GM18867 (cell line): Measurements from ENCODE around the gene KLK5.
"Not testable (repeated sequence)": the region's sequence is repeated elsewhere in the genome, so short reads cannot be mapped to it uniquely, and the experiment has no call there.

ENCODE experiments used
- ATAC-seq: cut with Tn5 transposase; IDR thresholded peaks from one replicate; pipeline ENCODE4 v1.9.1; 2021; ENCODE audit warnings: mild to moderate bottlenecking, moderate library complexity; ENCODE audit not compliant: unreplicated experiment

Gene KLK5

GRCh38 chr19:50952910-50953309 is at the start of gene KLK5:
TSS of gene KLK5 (minus strand) at chr19:50953038. CDS start at chr19:50952657, 381 bp downstream.
- ATAC-seq, result no peak

GRCh38 chr19:51002089-51002532 is 49.3 kb upstream of the KLK5 start:
- ATAC-seq, result no peak

- ATAC-seq, result no peak
These were observed 48.7 kb upstream of the KLK5 start, which contains the start of gene KLK8 for GRCh38 chr19:51001515-51001914. TSS of gene KLK8 (minus strand) at chr19:51001604. CDS start at chr19:51001167, 437 bp downstream.

- ATAC-seq, result no peak
These were observed 48.1 kb upstream of the KLK5 start for GRCh38 chr19:51000981-51001380.

- no peak for ATAC-seq
These were observed 47.6 kb upstream of the KLK5 start for GRCh38 chr19:51000426-51000825.

GRCh38 chr19:50998686-50999085 is 45.8 kb upstream of the KLK5 start:
- no peak for ATAC-seq

- no peak for ATAC-seq
These were observed 45.2 kb upstream of the KLK5 start for GRCh38 chr19:50998061-50998460.

- ATAC-seq, result no peak
These were observed 41.3 kb upstream of the KLK5 start for GRCh38 chr19:50994129-50994528.

- no peak for ATAC-seq
These were observed 39.8 kb upstream of the KLK5 start for GRCh38 chr19:50992666-50993035.

- ATAC-seq, result not testable (repeated sequence)
These were observed 31.6 kb upstream of the KLK5 start for GRCh38 chr19:50984416-50984815.

GRCh38 chr19:50983625-50984292 is 30.9 kb upstream of the KLK5 start, which contains the start of gene KLK7:
TSS of gene KLK7 (minus strand) at chr19:50983917. CDS start at chr19:50982399, 1,518 bp downstream.
- ATAC-seq, result no peak

GRCh38 chr19:50982186-50982585 is 29.3 kb upstream of the KLK5 start:
- no peak for ATAC-seq

- ATAC-seq, result no peak
These were observed 28.8 kb upstream of the KLK5 start for GRCh38 chr19:50981587-50982146.

- no peak for ATAC-seq
These were observed 27.4 kb upstream of the KLK5 start for GRCh38 chr19:50980208-50980607.

GRCh38 chr19:50979758-50980157 is 26.9 kb upstream of the KLK5 start:
- ATAC-seq, result no peak

- no peak for ATAC-seq
These were observed 26.0 kb upstream of the KLK5 start for GRCh38 chr19:50978772-50979390.

- no peak for ATAC-seq
These were observed 24.8 kb upstream of the KLK5 start for GRCh38 chr19:50977626-50978025.

- no peak for ATAC-seq
These were observed 22.9 kb upstream of the KLK5 start for GRCh38 chr19:50975766-50976165.

GRCh38 chr19:50974702-50975556 is 22.1 kb upstream of the KLK5 start:
- no peak for ATAC-seq

- ATAC-seq, result no peak
These were observed 20.0 kb upstream of the KLK5 start for GRCh38 chr19:50972795-50973376.

- ATAC-seq, result not testable (repeated sequence)
These were observed 17.0 kb upstream of the KLK5 start for GRCh38 chr19:50969810-50970209.
